GM18499 (cell line): ENCODE data around the gene KLHL30.

Source experiments
- ATAC-seq: cut with Tn5 transposase; IDR thresholded peaks from one replicate; pipeline ENCODE4 v1.9.1; 2021; ENCODE audit warnings: moderate number of reproducible peaks; ENCODE audit not compliant: insufficient read depth, unreplicated experiment

The KLHL30 gene

DNA sequence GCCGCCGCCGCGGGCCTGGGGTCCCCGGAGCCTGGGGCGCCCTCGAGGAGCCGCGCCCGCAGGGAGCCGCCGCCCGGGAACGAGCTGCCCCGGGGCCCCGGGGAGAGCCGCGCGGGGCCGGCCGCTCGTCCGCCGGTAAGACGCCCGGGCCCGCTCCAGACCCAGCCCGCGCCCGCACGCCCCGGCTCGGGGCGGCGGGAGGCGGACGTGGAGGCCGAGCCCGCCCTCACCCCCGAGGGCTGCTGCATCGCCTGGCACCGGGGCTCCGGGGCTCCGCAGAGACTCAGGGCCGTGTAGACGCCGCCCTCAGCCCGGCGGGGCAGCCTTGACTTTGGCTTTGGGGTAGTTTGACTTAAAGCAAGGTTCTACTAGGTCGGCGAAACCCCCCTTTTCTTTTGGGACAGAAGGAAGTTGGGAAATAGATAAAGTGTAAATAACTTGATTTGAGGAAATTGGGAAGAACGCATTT is 20.6 kb downstream of the KLHL30 start:
- no peak for ATAC-seq

DNA sequence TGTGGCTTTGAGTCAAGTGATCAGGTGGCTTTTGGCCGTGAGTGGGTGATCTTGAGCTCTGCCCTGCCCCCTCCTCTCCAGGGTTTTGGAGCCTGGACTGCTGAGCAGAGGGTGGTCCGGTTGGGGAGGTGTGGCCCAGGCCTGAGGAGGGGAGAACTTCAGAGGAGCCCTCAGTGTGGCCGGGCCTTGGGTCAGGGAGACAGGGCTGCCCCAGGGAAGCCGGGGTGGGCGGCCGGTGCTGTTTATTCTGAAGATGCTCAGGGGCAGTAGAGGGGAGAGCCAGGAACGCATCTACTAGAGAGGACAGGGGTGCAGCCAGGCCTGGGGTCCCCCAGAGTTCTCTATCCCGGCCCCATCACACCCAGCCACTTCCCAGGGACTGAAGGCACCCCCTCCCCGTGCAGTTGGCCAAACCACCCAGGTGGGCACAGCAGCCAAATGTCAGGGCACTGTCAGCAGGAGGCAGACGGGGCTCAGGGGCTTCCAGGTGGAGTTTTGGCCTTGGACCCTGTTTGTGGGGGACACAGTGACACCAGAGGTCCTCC is 21.3 kb downstream of the KLHL30 start:
- ATAC-seq = no peak

DNA sequence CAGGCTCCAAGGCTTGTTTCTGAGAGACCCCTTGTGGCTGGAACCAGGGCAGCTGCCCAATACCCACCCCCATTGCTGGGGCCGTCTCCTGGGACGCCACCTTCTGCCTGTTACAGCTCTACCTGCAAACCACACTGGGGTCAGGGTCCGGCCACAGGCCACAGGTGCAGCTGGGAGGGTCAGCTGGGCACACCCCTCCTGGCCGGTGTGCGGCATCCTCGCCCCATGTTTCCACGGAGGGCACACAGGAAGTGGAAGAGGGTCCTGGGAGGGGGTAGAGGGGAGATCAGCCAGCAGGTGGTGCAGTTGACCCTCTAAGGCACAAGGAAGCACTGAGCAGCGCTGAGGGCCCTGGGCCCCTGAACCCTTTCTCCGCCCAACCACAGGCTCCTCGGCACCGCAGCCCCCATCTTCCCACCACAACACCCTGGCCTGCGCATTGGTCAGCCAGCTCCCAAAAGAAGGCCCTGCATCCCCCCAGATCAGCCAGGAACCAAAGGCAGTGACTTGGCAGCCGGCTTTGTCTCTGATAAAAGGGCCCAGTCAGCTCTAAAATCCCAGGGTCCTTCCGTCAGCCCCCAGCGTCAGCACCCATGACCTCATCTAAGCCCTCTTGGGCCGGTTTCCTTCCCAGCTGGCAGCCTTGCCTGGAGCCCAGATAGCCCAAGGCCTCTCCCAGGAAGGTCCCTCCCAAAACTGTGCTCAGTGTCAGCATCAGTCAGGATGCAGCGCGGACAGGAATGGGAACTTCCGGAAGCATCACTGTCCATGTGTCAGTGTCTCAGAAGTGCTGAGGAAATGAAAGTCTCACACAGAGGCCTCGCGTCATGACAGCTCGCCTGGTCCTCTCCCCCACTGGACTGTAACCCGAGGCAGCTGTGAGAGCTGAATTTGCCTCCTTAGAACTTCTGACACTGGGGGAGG is 22.0 kb downstream of the KLHL30 start:
- no peak for ATAC-seq

DNA sequence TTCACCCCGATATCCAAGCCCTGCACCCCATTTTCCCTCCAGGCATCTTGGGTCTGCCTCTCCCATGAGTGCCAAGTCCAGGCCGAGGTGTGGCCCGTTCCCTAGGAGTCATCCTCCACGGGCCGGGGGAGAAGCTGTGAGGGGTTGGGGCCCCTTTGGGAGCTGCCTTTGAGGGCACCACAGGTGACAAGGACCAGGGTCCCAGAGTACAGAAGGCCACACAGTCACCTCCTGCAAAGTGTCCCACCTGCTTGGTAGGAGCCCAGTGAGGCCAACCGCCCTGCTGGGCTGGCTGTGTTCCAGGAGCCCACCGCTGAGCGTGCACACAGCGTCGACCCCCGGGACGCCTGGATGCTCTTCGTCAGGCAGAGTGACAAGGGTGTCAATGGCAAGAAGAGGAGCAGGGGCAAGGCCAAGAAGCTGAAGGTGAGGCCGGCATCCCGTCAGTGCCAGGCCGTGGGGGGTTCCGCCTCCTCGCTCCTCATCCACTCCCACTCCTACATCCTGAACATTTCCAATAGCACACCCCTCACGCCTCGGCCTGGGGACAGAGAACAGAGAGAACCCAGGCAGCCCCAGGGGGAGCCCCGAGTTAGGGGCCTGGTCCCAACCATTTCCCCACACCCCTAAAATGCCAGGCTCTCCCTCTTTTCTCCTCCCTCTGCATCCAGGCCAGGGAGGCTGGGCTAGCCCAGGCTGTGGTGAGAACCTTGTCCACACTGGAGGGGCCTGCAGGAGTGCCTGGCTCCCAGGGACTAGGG is 23.0 kb downstream of the KLHL30 start:
- no peak for ATAC-seq

DNA sequence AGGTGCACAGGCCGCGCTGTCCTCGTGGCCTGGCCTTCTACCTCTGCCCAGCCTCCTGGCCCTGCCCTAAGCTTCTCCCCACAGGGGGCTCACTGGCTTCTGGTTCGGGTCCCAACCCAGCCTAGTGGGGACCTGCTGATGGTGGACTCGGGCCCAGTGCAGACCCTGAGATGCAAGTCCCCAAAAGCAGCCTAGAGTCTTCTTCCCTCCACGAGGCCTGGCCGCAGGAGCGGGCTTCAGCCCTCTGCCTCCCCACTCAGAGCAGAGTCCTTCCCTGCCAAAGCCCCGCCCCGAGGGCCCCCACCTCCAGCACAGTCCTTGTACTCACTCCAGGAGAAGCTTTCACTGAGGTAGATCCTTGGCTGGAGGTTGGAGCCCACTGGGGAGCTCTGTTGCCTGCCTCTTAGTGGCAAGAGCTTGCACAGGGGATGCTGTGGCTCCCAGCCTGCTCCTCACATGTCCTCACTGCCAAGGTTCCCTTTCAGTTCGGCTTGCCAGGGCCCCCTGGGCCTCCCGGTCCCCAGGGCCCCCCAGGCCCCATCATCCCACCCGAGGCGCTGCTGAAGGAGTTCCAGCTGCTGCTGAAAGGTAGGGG is 23.9 kb downstream of the KLHL30 start:
- no peak for ATAC-seq

DNA sequence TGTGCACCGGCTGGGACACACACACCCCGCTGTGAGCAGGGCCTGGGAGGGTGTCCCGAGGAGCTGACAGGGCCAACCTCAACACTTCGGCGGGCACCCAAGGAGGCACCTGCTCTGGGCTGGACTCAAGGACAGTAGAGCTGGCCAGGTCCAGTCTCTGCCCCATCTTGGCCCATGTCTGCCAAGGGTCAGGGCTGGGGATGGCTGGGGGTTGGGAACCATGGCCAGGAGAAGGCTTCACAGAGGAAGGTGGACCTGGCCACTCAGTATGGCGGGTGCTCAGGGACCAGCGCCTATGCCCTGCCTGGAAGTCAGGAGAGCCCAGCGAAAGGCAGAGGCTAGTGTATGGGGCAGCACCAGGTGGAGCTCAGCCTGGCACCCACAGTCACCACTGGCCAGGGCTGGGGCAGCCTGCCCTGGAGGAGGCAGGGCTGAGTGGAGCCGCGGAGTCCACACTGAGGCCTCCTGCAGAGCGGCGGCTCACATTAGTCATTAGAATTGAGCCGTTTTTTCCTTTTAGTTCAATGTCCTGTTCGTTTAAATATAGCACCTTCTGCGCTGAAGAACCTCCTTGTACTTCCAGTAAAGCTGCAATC is 24.5 kb downstream of the KLHL30 start:
- ATAC-seq = no peak

DNA sequence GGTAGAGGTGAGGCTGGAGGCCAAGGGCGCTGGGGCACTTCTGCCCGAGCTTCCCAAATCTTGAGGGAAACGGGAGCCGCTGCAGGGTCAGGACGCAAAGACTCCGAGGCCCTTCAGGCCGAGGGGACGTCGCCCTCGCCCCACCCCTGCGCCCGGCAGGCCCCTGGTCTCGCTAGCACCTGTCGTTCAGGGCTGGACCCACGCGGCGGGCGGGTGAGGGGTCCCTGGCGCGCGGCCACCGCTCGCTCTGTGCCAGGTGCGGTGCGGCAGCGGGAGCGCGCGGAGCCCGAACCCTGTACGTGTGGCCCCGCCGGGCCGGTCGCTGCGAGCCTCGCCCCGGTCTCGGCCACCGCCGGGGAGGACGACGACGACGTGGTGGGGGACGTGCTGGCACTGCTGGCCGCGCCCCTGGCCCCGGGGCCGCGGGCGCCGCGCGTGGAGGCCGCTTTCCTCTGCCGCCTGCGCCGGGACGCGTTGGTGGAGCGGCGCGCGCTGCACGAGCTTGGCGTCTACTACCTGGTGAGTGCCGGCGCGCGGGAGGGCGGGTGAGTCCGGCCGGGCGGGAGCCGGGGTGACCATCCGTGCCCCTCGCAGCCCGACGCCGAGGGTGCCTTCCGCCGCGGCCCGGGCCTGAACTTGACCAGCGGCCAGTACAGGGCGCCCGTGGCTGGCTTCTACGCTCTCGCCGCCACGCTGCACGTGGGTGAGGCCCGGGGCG is 25.2 kb downstream of the KLHL30 start:
- no peak for ATAC-seq

DNA sequence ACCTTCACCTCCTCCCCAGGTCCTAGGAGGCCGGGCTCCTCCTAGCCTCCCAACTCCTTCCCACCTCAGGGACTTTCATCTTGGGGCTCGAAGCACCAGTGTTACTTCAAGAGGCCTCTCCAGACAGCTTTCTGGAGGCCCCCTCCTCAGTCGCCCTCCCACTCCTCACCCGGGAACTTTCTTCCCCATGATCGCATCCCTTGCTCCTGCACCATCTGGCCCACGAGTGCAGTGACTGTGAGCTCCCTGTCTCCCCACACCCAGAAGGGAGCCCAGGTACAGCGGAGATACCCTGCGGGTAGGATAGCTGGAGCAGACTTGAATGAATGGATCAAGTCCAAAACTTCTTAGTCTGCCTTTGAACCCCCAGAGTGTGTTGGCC is 26.4 kb downstream of the KLHL30 start:
- ATAC-seq = no peak

DNA sequence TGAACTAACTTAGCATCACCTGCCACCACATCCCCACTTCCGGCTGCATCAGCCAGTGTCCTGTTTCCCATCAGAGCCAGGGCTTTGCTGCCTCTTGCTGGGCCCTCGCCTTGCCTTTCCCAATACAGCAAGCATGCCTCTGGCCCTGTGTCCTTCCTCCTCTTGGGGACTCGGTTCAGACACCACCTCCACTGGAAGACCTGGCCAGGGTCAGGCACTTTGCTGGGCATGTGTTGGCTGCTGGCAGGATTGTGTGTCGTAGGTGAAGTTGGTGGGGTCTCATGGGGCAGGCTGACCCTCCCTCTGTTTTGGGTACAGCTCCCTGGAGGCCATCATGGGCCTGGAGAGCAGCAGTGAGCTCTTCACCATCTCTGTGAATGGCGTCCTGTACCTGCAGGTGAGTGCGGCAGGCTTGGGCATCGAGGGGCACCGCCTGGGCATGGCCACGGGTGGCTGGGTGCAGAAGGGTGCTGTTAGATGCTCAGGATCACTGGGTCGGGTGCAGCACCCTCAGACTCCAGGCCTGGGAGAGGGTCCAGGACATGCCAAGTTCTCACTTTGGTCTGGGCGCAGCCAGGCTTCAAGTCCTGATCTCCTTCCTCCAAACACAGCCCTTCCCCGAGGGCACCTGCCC is 26.9 kb downstream of the KLHL30 start:
- ATAC-seq = no peak

DNA sequence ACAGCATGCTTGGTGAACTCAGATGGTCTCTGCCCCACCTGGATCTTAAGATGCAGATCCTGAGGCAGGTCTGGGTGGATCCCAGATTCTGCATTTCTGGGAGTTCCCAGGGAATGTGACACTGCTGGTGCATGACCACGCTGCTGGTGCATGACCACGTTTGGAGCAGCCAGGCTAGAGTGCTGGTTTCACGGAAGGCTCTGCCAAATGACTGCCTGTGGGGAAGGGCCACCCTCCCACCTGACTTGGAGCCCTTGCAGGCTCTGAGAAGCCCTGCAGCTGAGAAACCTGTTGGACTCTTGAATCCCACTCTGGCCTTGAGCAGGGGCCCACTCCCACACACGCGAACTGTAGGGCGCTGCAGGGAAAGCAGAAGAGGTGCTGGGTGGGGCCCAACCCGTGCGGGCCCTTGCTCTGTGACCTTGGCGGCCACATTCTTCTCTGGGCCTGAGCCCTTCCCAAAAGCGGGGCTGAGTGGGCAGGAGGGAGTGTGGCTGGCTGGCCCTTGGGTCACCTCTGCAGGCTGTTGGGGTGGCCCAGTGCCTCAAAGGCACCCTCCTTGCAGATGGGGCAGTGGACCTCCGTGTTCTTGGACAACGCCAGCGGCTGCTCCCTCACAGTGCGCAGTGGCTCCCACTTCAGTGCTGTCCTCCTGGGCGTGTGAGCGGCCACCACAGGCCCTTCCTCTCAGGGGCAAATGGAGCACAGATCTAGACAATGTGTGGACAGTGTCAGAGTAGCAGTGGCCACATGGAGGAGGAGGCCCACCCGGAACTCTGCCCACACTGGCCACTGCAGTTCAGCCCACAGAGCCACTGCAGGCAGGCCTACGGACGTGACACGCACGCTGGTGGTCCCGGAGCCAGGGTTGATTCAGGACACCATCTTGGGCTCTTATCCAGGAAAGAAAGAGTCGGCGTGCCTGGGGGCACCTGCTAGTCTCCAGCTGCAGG is 28.2 kb downstream of the KLHL30 start:
- ATAC-seq = no peak

DNA sequence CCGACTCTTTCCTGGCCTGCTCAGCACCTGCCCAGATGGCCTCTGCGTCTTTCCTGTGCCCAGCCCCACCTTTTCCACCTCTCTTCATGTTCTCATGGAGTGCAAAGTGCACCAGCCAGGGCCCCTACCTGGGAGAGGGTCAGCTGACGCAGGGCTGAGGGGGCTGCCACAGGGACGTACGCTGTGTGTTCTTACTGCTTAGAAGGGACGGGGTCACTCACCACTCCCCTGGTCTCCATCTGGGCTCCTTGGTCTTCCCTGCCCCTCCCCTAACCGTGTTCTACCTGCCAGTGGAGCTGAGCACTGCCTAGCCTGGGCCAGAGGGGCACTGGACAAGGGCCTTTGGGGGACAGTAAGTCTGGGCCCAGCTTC is 28.9 kb downstream of the KLHL30 start:
- no peak for ATAC-seq

DNA sequence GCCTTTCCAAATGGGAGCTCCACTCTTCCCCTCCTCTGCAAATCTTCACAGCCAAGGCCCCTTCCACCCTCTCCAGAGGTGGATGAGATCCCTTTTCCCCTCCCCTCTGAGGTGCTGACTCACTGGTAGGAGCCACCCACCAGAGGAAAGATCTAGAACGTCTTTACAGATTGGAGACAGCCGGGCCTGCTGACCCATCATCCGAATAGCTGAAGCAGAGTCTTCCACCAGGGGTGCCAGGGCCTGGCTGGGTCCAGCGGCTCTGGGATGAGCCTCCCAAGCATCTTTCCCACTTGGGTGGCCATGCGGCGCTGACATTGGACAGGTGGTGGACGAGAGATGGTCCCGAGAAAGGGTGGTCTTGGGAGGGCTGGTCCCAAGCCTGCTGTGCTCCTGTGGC is 29.3 kb downstream of the KLHL30 start:
- no peak for ATAC-seq

DNA sequence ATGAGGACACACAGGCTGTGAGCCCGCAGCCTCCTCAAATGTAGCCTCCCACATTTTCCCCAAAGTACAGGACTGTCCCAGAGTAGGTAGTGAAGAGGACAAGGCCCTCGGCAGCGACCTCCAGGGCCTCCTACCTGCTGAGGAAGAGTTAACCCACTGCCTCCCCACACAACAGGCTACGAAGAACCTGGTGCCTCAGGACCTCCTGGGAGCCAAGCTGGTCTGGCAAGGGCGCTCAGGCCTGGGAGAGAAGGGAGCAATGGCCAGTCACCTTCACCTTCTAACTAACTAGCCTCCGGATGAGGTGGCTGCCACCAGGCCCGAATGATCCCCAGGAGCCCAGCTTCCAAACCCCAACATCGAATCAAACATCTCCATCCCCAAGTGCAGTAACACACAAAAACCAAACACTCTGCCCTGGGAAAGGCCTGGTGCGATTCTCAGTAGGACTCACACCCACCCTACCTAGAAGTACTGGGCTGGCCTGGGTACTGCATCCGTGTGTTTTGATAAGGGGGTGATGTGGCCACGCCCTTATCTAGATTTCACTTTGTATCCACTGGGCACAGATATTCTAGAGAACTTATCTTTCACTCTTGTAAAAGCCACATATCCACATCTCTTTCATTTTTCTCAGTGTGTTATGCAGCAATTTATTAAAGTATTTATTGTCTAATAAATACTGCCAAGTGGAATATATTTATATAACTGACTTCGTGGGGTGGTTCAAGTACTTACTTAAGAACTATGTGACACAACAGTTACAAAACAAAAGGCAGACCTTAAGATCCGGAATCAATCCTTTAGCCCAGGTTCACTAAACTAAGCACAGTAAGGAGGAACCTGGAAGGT is 30.0 kb downstream of the KLHL30 start:
- ATAC-seq = no peak

DNA sequence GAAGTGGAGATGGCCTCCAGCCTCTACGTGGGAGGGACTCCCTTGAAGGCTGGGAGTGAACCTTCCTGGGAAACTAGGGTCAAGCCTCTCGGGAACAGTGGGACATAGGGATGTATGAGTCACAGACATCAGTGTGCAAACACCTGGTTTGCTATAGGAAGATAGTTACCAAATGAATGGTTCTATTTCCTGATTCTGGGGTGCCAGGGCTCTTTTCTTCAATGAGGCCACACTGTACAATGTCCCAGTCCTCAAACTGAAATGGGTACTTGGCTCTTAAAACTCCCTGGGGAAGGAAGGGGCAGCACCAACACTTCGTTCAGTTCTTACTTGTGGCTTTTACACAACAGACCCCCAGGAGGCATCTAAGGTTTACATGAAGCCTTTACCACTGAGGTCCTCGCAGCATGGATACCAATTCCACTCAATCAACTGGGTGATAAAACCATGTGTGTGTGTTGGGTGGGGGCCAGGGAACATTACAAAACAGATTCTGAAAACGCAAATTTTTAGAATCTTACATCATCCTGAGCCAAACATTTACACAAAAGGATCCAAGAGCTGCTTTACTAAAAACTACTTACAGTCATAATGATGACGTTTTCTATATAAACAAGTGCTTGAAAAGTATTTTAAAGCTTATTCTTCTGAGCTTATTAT is 30.7 kb downstream of the KLHL30 start:
- ATAC-seq = no peak

DNA sequence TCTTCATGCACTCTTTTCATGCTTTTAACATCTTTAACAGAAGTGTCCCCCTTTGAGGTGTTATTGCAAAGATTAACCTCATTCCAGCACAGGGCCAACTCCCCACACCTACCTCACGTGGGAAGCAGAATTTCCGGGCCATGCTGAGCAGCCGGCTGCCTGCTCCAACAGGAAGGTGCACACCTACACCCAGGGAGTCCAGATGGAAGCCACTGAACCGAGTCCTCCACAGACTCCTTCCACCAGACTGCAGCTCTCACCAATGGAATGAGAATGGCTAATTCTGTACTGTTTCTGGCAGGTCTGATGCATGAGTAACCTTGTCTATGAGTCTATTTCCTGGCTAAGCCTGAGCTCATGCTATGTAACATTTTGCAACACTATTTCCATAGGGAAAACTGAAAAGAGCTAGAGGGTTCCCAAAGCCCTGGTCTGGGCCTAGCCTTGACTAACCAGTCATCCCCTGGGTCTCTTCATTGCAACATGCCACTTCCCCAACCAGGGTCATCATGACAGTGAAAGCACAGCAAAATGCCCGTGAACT is 31.3 kb downstream of the KLHL30 start:
- ATAC-seq = no peak

DNA sequence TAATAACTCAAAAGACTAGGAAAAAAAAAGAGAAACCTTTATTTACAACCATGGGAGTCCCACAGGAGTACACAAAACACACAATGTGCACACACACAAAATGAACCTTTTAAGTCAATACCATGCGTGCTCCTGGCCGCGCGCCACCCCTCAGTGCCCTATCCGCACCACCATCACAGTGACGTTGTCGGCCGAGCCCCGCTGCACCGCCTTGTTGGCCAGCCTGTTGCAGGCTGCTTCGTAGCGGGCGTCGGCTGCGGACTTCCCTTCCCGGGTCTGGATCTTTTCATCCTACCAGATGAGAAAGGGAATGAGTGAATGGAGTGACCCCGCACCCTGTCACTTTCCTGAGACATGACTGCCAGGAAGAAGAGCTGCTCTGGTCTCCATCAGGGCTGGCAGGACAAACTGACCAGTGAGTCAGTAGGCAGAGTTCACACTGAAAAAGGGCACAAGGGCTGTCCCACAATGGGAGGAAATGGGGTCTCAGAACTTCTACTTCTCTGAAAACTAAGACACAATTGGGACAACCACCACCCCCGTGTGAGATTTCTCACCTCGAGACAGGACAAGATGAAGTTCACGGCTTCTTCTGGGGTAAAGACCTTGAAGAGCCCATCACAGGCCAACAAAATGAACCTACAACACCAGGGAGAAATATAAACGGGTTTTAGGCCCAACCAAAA is 32.1 kb downstream of the KLHL30 start:
- ATAC-seq = no peak
